HG02973 (cell line): ENCODE measurements around the gene ZNF789.
A peak's percentile ranks its signal among the peaks of the same experiment; 100 is the strongest.
"Not testable (repeated sequence)": the region's sequence is repeated elsewhere in the genome, so short reads cannot be mapped to it uniquely, and the experiment has no call there.

Experiments
- ATAC-seq: cut with Tn5 transposase; IDR thresholded peaks from one replicate; pipeline ENCODE4 v1.9.1; 2021; ENCODE audit warnings: moderate library complexity; ENCODE audit not compliant: unreplicated experiment

The ZNF789 gene

GRCh38 chr7:99472561-99473314 is at the start of gene ZNF789:
ZNF789 (plus strand) TSS chr7:99472890; CDS start chr7:99476457, 3,567 bp downstream.
- peak; percentile 93 for ATAC-seq

GRCh38 chr7:99424932-99425730 is 47.6 kb upstream of the ZNF789 start:
- ATAC-seq, result no peak

GRCh38 chr7:99428972-99429566 is 43.6 kb upstream of the ZNF789 start:
- ATAC-seq, result no peak

GRCh38 chr7:99429756-99430155 is 42.9 kb upstream of the ZNF789 start:
- ATAC-seq, result no peak

- ATAC-seq, result not testable (repeated sequence)
Observed at GRCh38 chr7:99431756-99432540, 40.7 kb upstream of the ZNF789 start.

- no peak for ATAC-seq
Observed at GRCh38 chr7:99433158-99433557, 39.5 kb upstream of the ZNF789 start.

GRCh38 chr7:99437946-99438572 is 34.6 kb upstream of the ZNF789 start:
- ATAC-seq, result no peak

- peak; percentile 80 for ATAC-seq
Observed at GRCh38 chr7:99438573-99439480, 33.9 kb upstream of the ZNF789 start, which contains the start of the genes CPSF4 and PTCD1. CPSF4 (plus strand) TSS chr7:99438943; CDS start chr7:99439083, 140 bp downstream. PTCD1 (minus strand) TSS chr7:99438798; CDS start chr7:99435242, 3,556 bp downstream.

GRCh38 chr7:99440195-99440594 is 32.5 kb upstream of the ZNF789 start:
- no peak for ATAC-seq

GRCh38 chr7:99446096-99446495 is 26.6 kb upstream of the ZNF789 start:
- no peak for ATAC-seq

GRCh38 chr7:99447943-99448342 is 24.7 kb upstream of the ZNF789 start:
- ATAC-seq, result no peak

GRCh38 chr7:99448855-99449254 is 23.8 kb upstream of the ZNF789 start:
- no peak for ATAC-seq

GRCh38 chr7:99449326-99449725 is 23.4 kb upstream of the ZNF789 start:
- no peak for ATAC-seq

- no peak for ATAC-seq
Observed at GRCh38 chr7:99451936-99452335, 20.8 kb upstream of the ZNF789 start.

- ATAC-seq, result no peak
Observed at GRCh38 chr7:99452541-99452940, 20.1 kb upstream of the ZNF789 start.

- ATAC-seq, result no peak
Observed at GRCh38 chr7:99453105-99453504, 19.6 kb upstream of the ZNF789 start.

- no peak for ATAC-seq
Observed at GRCh38 chr7:99455874-99456273, 16.8 kb upstream of the ZNF789 start.

GRCh38 chr7:99456288-99456687 is 16.4 kb upstream of the ZNF789 start:
- ATAC-seq, result no peak

GRCh38 chr7:99457050-99457649 is 15.5 kb upstream of the ZNF789 start:
- ATAC-seq, result no peak
